Coronary artery (tissue), 2 donors: Measurements from ENCODE around the gene LHPP.

Experiments used
- DNase-seq: peaks from one replicate; pipeline ENCODE4 v3.0.0-alpha.2; 2017; ENCODE audit warnings: low spot score
- H3K27ac ChIP-seq, 2 donors: fragments of 200-600 bp; sonication (generic); one replicate each; pipeline ENCODE4 v1.5.1; 2016 to 2019
- H3K4me3 ChIP-seq: fragments of 200-600 bp; sonication (generic); 2 replicates; pipeline ENCODE4 v1.5.1; 2016; ENCODE audit warnings: mild to moderate bottlenecking, moderate library complexity
- TF ChIP-seq, protein P1 (sequence below): fragments of 200-600 bp; sonication (generic); IDR thresholded peaks from one replicate; pipeline ENCODE4 v1.5.1; 2019; ENCODE audit warnings: antibody characterized with exemption

The LHPP gene

DNA sequence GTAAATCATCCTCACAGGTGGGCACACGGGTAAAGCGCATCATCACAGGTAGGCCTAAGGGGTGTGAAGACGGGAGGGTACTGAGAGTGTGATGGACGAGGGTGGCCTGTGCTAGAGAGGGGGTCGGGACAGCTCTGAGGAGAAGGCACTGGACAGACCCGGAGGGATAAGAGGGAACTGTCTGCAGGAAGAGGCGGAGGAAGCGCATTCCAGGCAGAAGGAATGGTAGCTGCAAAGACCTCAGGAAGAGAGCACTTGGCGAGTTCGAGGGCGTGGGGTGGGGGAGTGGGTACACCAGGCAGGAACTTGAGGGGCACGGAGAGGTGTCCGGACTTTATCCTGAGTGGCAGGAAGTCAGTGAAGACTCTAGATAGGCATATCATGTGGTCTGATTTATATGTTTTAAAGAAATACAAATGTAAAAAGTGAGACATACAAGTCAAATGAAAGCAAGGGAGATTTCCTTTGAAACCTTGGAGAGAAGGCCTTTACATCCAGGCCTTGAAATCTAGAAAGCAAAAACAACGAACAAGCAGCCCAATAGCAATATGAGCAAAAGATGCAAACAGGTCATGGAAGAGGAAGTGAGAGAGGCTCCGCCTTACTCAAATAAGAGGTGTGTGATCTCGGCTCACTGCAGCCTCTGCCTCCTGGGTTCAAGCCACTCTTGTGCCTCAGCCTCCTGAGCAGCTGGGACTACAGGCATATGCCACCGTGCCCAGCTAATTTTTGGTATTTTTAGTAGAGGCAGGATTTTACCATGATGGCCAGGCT is 3.6 kb downstream of the LHPP start:
- TF ChIP-seq, protein P1, sequence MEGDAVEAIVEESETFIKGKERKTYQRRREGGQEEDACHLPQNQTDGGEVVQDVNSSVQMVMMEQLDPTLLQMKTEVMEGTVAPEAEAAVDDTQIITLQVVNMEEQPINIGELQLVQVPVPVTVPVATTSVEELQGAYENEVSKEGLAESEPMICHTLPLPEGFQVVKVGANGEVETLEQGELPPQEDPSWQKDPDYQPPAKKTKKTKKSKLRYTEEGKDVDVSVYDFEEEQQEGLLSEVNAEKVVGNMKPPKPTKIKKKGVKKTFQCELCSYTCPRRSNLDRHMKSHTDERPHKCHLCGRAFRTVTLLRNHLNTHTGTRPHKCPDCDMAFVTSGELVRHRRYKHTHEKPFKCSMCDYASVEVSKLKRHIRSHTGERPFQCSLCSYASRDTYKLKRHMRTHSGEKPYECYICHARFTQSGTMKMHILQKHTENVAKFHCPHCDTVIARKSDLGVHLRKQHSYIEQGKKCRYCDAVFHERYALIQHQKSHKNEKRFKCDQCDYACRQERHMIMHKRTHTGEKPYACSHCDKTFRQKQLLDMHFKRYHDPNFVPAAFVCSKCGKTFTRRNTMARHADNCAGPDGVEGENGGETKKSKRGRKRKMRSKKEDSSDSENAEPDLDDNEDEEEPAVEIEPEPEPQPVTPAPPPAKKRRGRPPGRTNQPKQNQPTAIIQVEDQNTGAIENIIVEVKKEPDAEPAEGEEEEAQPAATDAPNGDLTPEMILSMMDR = no peak
- no peak for DNase-seq
- Histone ChIP-seq H3K27ac (no peak overlapping the region), H3K4me3 (no peak overlapping the region)

DNA sequence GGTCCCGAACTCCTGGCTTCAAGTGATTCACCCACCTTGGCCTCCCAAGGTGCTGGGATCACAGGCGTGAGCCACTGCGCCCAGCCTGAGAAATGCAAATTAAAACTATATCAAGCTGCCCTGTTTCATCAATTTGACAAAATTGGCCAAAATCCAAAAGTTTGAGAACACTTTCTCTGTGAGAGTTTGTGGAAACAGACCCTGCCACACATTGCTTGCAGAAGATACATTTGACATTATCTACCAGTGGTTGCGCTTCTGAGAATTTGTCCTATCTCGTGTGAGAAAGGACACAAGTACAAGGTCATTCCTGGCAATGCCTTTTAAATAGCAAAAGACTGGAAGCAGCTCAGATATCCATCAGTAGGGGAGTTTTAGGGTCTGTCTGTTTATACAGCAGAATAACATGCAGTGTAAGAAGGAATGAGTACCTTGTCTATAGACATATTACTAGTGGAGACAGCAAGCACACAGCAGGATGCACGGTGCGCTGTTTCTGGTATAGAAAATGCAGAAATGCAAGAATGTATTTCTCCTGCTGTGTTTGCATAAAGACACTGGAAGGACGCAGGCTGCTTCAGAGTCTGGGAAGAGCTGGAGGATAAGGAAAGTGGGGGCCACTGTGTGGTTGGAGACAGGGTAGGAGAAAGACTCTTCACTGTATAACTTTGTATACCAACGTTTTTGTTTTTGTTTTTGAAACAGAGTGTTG is 4.3 kb downstream of the LHPP start:
- no peak for DNase-seq
- TF ChIP-seq, protein P1 = no peak
- Histone ChIP-seq H3K27ac (no peak overlapping the region), H3K4me3 (no peak overlapping the region)

DNA sequence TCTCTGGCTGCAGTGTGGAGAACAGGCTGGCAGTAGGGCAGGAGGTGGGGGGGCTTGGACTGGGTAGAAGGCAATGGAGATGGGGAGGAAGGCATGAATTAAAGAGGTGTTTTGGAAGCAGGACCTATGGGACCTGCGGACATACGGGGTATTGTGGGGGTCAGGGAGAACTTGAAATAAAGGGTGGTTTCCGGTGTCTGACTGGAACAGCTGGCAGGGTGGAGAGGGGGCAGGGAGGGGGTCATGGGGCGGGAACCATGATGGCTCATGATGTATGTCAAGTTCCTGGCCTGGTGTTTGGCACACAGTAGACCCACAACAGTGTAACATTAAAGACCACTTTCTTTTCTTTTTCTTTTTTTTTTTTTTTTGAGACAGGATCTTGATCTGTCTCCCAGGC is 5.5 kb downstream of the LHPP start:
- no peak overlapping the region for H3K4me3 ChIP-seq
- TF ChIP-seq, protein P1 = no peak
- DNase-seq = no peak
- H3K27ac ChIP-seq = no peak overlapping the region

DNA sequence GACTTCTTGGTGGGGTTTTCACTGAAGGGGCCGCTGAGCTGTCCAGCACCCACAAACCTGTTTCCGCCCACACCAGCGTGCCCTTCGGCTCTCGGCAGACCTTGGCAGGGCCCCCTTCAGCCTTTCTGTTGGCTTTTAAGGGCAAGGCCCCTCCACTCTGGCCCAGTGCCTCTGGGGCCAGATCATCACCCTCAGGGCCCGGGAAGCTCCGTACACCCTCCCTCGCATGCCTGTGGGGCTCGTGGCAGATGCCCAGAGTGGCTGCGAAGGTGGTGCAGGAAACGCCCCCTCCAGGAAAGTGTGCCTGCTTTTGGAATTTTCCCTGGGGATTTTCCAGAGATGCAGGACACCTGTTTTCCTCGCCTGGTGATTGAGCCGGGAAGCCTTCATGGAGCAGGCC is 7.0 kb downstream of the LHPP start:
- no peak for DNase-seq
- TF ChIP-seq, protein P1 = no peak
- Histone ChIP-seq H3K4me3 (no peak overlapping the region), H3K27ac (no peak overlapping the region)

DNA sequence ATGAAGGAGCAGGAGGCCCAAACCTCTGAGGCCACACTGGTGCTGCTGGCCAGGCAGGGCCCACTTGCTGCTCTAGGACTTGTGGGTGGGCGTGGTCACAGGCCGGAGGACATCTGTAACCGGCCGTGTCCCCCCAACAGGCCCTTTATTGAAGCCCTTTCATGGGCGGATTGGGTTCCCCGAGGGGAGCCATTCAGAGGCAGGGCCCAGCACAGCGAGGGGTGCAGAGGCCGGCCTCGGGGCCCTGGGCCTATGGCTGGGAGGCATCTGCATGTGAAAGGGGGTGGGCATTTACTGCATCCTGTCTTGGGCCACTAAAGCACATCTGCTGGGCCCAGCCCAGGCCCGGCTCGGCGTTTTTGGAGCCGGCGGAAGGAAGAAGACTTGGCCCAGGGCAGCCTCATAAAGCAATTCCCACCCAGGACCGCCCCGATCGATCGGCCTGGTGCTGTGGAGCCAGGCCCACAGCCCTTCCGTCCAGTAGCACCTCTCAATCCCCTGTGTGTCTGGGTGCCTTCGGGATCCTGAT is 8.4 kb downstream of the LHPP start:
- H3K27ac ChIP-seq = no peak overlapping the region
- TF ChIP-seq, protein P1 = no peak
- H3K4me3 ChIP-seq = no peak overlapping the region
- no peak for DNase-seq

DNA sequence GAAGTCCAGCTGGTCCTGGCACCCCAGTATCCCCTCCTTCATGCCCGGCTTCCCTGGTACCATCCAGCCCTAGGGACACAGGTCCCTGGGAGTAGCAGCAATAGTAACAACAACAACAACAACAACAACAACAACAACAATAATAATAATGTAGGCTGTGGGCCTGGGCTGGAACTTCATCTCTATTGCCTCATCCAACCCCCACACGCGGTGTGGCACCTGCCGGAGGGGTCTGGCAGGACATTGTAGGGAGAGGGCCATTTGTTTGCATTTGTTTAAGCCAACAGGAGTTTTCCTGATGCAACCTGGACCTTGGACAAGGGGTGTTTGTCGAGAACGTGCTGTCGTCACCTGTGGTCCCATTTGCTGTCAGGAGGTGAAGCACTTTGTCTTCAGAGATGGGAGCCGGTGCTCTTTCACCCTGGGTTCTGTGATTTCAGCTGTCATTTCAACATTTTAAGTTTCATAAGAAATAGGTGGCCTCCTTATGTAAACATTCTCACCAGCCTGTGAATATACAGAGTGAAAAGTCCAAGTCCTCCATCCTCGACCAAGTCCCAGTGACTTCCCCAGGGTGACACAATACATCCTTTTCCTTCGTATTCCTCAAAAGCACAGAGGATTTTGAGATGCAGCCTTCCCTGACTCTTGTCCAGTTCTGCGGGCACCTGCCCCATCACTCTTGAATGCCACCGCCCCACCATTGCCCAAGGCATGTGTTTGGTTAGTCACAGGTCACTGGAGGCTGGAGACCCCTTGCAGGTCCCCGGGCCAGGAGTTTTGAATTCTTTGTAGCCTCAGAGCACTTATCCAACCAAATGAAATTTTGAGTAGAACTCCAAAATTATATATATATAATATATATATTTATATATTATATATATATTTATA is 9.2 kb downstream of the LHPP start:
- no peak overlapping the region for H3K4me3 ChIP-seq
- TF ChIP-seq, protein P1 = no peak
- DNase-seq = no peak
- no peak overlapping the region for H3K27ac ChIP-seq
